SU-DHL-6 (cell line): ENCODE results near the gene APOL4.

Source experiments
- H2AFZ ChIP-seq: fragments of 200-600 bp; sonication (generic); 2 replicates; pipeline ENCODE4 v1.6.1; 2014; ENCODE audit warnings: low read depth, mild to moderate bottlenecking, moderate library complexity, mixed read lengths, antibody characterized with exemption, low read length; ENCODE audit not compliant: severe bottlenecking
- H3F3A ChIP-seq: fragments of 200-600 bp; shearing (Covaris generic); 2 replicates; pipeline ENCODE4 v1.6.0; 2016; ENCODE audit warnings: antibody characterized with exemption, mild to moderate bottlenecking; ENCODE audit not compliant: insufficient read depth
- H3K27ac ChIP-seq: fragments of 200-600 bp; sonication (generic); 2 replicates; pipeline ENCODE4 v1.5.1; 2016; ENCODE audit warnings: low read depth, mild to moderate bottlenecking, low read length, moderate library complexity, mixed read lengths
- H3K27me3 ChIP-seq: fragments of 200-600 bp; sonication (generic), shearing (Covaris generic); 2 replicates; pipeline ENCODE4 v1.6.0; 2014; ENCODE audit warnings: mild to moderate bottlenecking, low read length
- H3K36me3 ChIP-seq: fragments of 200-600 bp; sonication (generic); 2 replicates; pipeline ENCODE4 v1.6.1; 2014; ENCODE audit warnings: mild to moderate bottlenecking, low read length, mixed read lengths
- H3K4me2 ChIP-seq: fragments of 300-600, 200-600 bp; shearing (Covaris generic), sonication (generic); 2 replicates; pipeline ENCODE4 v1.6.0; 2014; ENCODE audit warnings: low read length, low read depth, mild to moderate bottlenecking; ENCODE audit not compliant: poor library complexity, severe bottlenecking
- H3K4me3 ChIP-seq: fragments of 200-600 bp; sonication (generic); 2 replicates; pipeline ENCODE4 v1.5.1; 2014; ENCODE audit warnings: antibody characterized with exemption, low read length, mild to moderate bottlenecking, mixed read lengths; ENCODE audit not compliant: insufficient read depth, poor library complexity, severe bottlenecking
- H3K79me2 ChIP-seq: fragments of 200-600 bp; sonication (generic); 2 replicates; pipeline ENCODE4 v1.6.1; 2014; ENCODE audit warnings: mild to moderate bottlenecking, low read length, moderate library complexity; ENCODE audit not compliant: insufficient read depth
- H3K9ac ChIP-seq: fragments of 200-600 bp; sonication (generic); 2 replicates; pipeline ENCODE4 v1.7.0; 2014; ENCODE audit warnings: mild to moderate bottlenecking, low read length
- H3K9me2 ChIP-seq: fragments of 200-600 bp; sonication (generic); replicated peaks from 2 replicates; pipeline ENCODE4 v1.6.1; 2014; ENCODE audit warnings: low read length; ENCODE audit not compliant: insufficient read depth
- H3K9me3 ChIP-seq: fragments of 200-600 bp; sonication (generic); 2 replicates; pipeline ENCODE4 v1.6.1; 2014; ENCODE audit warnings: low read length, mixed read lengths; ENCODE audit not compliant: insufficient read depth
- H4K20me1 ChIP-seq: fragments of 200-600 bp; sonication (generic); 2 replicates; pipeline ENCODE4 v1.6.1; 2014; ENCODE audit warnings: low read depth, mild to moderate bottlenecking, antibody characterized with exemption, low read length, moderate library complexity, mixed read lengths
- CTCF ChIP-seq: fragments of 200-600 bp; sonication (generic); IDR thresholded peaks from one replicate; pipeline ENCODE4 v1.5.1; 2017; ENCODE audit warnings: antibody characterized with exemption, mild to moderate bottlenecking, low read length, moderate library complexity; ENCODE audit not compliant: insufficient read depth, poor library complexity, severe bottlenecking
- EZH2phosphoT487 ChIP-seq: fragments of 200-600 bp; sonication (generic), shearing (Covaris generic); conservative IDR thresholded peaks from 2 replicates; pipeline ENCODE4 v1.6.1; 2018; ENCODE audit warnings: mild to moderate bottlenecking, antibody characterized with exemption, low read length, moderate library complexity, mixed read lengths

APOL4 gene

GRCh38 chr22:36194385-36194784 is 7.2 kb downstream of the APOL4 start:
- H3K27me3 ChIP-seq: no peaks in the 10 kb centered on the region
- no peak overlapping the region for H3K4me3 ChIP-seq
- no peak overlapping the region for H2AFZ ChIP-seq
- no peak for TF ChIP-seq EZH2phosphoT487
- TF ChIP-seq CTCF: no peak
- H3K9ac ChIP-seq: no peak overlapping the region
- H3K9me2 ChIP-seq: no peaks in the 10 kb centered on the region
- H3K79me2 ChIP-seq: no peaks in the 10 kb centered on the region
- H3K9me3 ChIP-seq: no peaks in the 10 kb centered on the region
- no peaks in the 10 kb centered on the region for H4K20me1 ChIP-seq
- no peak overlapping the region for H3K27ac ChIP-seq
- no peaks in the 10 kb centered on the region for H3K36me3 ChIP-seq
- no peaks in the 10 kb centered on the region for H3F3A ChIP-seq
- no peak overlapping the region for H3K4me2 ChIP-seq

- Histone ChIP-seq H2AFZ (no peak overlapping the region), H3K36me3 (no peaks in the 10 kb centered on the region), H3K4me3 (no peak overlapping the region), H3K79me2 (no peaks in the 10 kb centered on the region), H3F3A (no peaks in the 10 kb centered on the region), H3K27ac (no peak overlapping the region), H3K9ac (no peak overlapping the region), H3K9me2 (no peaks in the 10 kb centered on the region), H4K20me1 (no peaks in the 10 kb centered on the region), H3K27me3 (no peaks in the 10 kb centered on the region), H3K4me2 (no peak overlapping the region), H3K9me3 (no peaks in the 10 kb centered on the region)
- TF ChIP-seq CTCF (no peak), EZH2phosphoT487 (no peak)
Observed at GRCh38 chr22:36193577-36193976, 8.0 kb downstream of the APOL4 start.

- TF ChIP-seq EZH2phosphoT487 (no peak), CTCF (no peak)
- H2AFZ ChIP-seq: no peak overlapping the region
Observed at GRCh38 chr22:36193171-36193570, 8.4 kb downstream of the APOL4 start.

More at GRCh38 chr22:36193171-36193570, 8.4 kb downstream of the APOL4 start:
- Histone ChIP-seq H3K36me3 (no peaks in the 10 kb centered on the region), H4K20me1 (no peaks in the 10 kb centered on the region), H3K4me3 (no peak overlapping the region), H3K27ac (no peak overlapping the region), H3K4me2 (no peak overlapping the region), H3K9me2 (no peaks in the 10 kb centered on the region), H3F3A (no peaks in the 10 kb centered on the region), H3K79me2 (no peaks in the 10 kb centered on the region), H3K27me3 (no peaks in the 10 kb centered on the region), H3K9me3 (no peaks in the 10 kb centered on the region), H3K9ac (no peak overlapping the region)
